K562 (cell line): Measurements from ENCODE around the gene MPDZ. TPM values are rescaled to one million over a fixed set of nuclear protein-coding genes. Genes with fewer than 3 reads are reported as not detected.

ENCODE experiments used
- ATAC-seq: fragments of 200-7000 bp; cut with Tn5 transposase; 3 replicates; pipeline ENCODE4 v1.9.1; 2020; ENCODE audit warnings: moderate library complexity
- BruUV-seq: library from RNA; stranded (reverse); fragments of 400-500 nt; replicated peaks from 2 replicates; lab custom pipeline; 2021; lab: Mats Ljungman, UMichigan
- CTCF ChIA-PET: fragments of 300-600 bp; formaldehyde crosslinking; extraction: SDS; loops from one replicate; lab custom pipeline; 2021; ENCODE audit warnings: low intra/inter-chr PET ratio; lab: Yijun Ruan, JAX
- POLR2A ChIA-PET: fragments of 300-600, 350-650 bp; sonication (Branson Sonifier 250); formaldehyde crosslinking; extraction: SDS; loops from one replicate; lab custom pipeline; 2021; ENCODE audit warnings: antibody characterized with exemption, inconsistent platforms; lab: Yijun Ruan, JAX
- DNase-seq, 4 experiments: peaks; one replicate each; pipeline versions ENCODE4 v3.0.0 to v3.0.0-alpha.2; 2011 to 2018; ENCODE audit warnings: low spot score in 3 of 4, mixed read lengths in 3 of 4; ENCODE audit errors: extremely low read depth in 1 of 4
- FAIRE-seq: peaks from 2 replicates; lab custom pipeline; 2011; peaks lifted over from hg19 to GRCh38; lab: Jason Lieb, UNC
- H2AFZ ChIP-seq: 2 replicates; pipeline ENCODE4 v1.6.0; 2011; ENCODE audit warnings: low read depth, low read length, control low read depth, inconsistent platforms
- H3K27ac ChIP-seq: fragments of 200-600 bp; 3 replicates; pipeline ENCODE4 v1.8.0; 2011; ENCODE audit warnings: low read depth, mild to moderate bottlenecking, control low read depth, inconsistent platforms, low read length, moderate library complexity, mixed read lengths; ENCODE audit errors: extremely low read depth
- H3K27me3 ChIP-seq, 2 experiments: fragments of 300-600 bp in 1 of 2; 2 replicates in 1 of 2; 3 replicates in 1 of 2; pipeline versions ENCODE4 v1.6.0 to v1.8.0; 2011; ENCODE audit warnings: inconsistent platforms in 2 of 2, low read length in 2 of 2, mild to moderate bottlenecking in 1 of 2, mixed read lengths in 1 of 2, moderate library complexity in 1 of 2; ENCODE audit not compliant: control insufficient read depth in 2 of 2, insufficient read depth in 2 of 2
- H3K36me3 ChIP-seq: fragments of 300-600 bp; 3 replicates; pipeline ENCODE4 v1.8.0; 2011; ENCODE audit warnings: mild to moderate bottlenecking, low read length, inconsistent platforms; ENCODE audit not compliant: control insufficient read depth, insufficient read depth
- H3K4me1 ChIP-seq, 2 experiments: fragments of 200-600 bp in 1 of 2; replicated peaks in 1 of 2; 2 replicates in 1 of 2; 3 replicates in 1 of 2; pipeline versions ENCODE4 v1.5.1 to v1.8.0; 2011; ENCODE audit warnings: inconsistent platforms in 2 of 2, low read length in 2 of 2, mild to moderate bottlenecking in 1 of 2, mixed read lengths in 1 of 2, moderate library complexity in 1 of 2; ENCODE audit not compliant: control insufficient read depth in 2 of 2, insufficient read depth in 2 of 2
- H3K4me2 ChIP-seq: 2 replicates; pipeline ENCODE4 v1.6.1; 2011; ENCODE audit warnings: low read length, control low read depth, inconsistent platforms, mixed read lengths; ENCODE audit not compliant: insufficient read depth
- H3K4me3 ChIP-seq: fragments of 200-600 bp; sonication (generic), shearing (Covaris generic); 2 replicates; pipeline ENCODE4 v1.5.1; 2016; ENCODE audit warnings: control low read depth, inconsistent platforms
- H3K79me2 ChIP-seq: fragments of 200-600 bp; 3 replicates; pipeline ENCODE4 v1.8.0; 2011; ENCODE audit warnings: low read length, inconsistent platforms; ENCODE audit not compliant: control insufficient read depth, insufficient read depth
- H3K9ac ChIP-seq, 2 experiments: 2 replicates each; pipeline versions ENCODE4 v1.6.0 to v1.6.1; 2011; ENCODE audit warnings: low read depth in 2 of 2, low read length in 2 of 2, control low read depth in 1 of 2, inconsistent platforms in 1 of 2, mild to moderate bottlenecking in 1 of 2, mixed read lengths in 1 of 2; ENCODE audit not compliant: insufficient read depth in 1 of 2
- H3K9me1 ChIP-seq: one replicate; pipeline ENCODE4 v1.6.0; 2011; ENCODE audit warnings: inconsistent platforms, mild to moderate bottlenecking, low read length, moderate library complexity; ENCODE audit not compliant: control insufficient read depth, insufficient read depth
- H3K9me3 ChIP-seq: replicated peaks from 2 replicates; pipeline ENCODE4 v1.5.1; 2011; ENCODE audit warnings: low read depth, low read length, inconsistent platforms; ENCODE audit not compliant: control insufficient read depth, insufficient read depth
- H4K20me1 ChIP-seq: replicated peaks from 2 replicates; pipeline ENCODE4 v1.6.1; 2011; ENCODE audit warnings: low read length, inconsistent platforms, mixed read lengths; ENCODE audit not compliant: control insufficient read depth, insufficient read depth
- CBX8 ChIP-seq: fragments of 200-600 bp; sonication (generic); IDR thresholded peaks from 2 replicates; pipeline ENCODE4 v1.6.1; 2012; ENCODE audit warnings: borderline replicate concordance, mixed run types, low read depth, mild to moderate bottlenecking, moderate library complexity, mixed read lengths, low read length, control low read depth, inconsistent platforms; ENCODE audit not compliant: poor library complexity, severe bottlenecking; ENCODE audit errors: extremely low read depth
- E2F8 ChIP-seq: fragments of 450-650 bp; IDR thresholded peaks from 2 replicates; pipeline ENCODE4 v1.7.1; 2018; ENCODE audit warnings: mild to moderate bottlenecking, low read depth; ENCODE audit not compliant: partially characterized antibody
- NCOA2 ChIP-seq, 2 experiments: fragments of 450-650 bp; IDR thresholded peaks; 2 replicates each; pipeline ENCODE4 v1.6.1; 2018; ENCODE audit warnings: mild to moderate bottlenecking in 2 of 2, moderate library complexity in 1 of 2; ENCODE audit not compliant: partially characterized antibody in 2 of 2
- NR2C1 ChIP-seq, 2 experiments: fragments of 450-650 bp; IDR thresholded peaks; 2 replicates each; pipeline ENCODE4 v1.6.1; 2017; ENCODE audit warnings: mild to moderate bottlenecking in 2 of 2, antibody characterized with exemption in 1 of 2, inconsistent platforms in 1 of 2, missing compliant biosample characterization in 1 of 2, missing genetic modification characterization in 1 of 2
- RBM17 ChIP-seq: fragments of 200-400 bp; formaldehyde crosslinking; IDR thresholded peaks from 2 replicates; pipeline ENCODE4 v1.6.1; 2017; ENCODE audit warnings: low read depth, mild to moderate bottlenecking, low read length, borderline replicate concordance
- SAFB ChIP-seq: fragments of 200-400 bp; formaldehyde crosslinking; IDR thresholded peaks from 2 replicates; pipeline ENCODE4 v1.6.1; 2017; ENCODE audit warnings: low read depth, low read length, borderline replicate concordance
- SMARCA4 ChIP-seq: fragments of 450-650 bp; IDR thresholded peaks from 2 replicates; pipeline ENCODE4 v1.6.1; 2016
- YY1 ChIP-seq, 3 experiments: IDR thresholded peaks; 2 replicates each; pipeline ENCODE4 v1.6.1; 2011; ENCODE audit warnings: low read length in 2 of 3, mild to moderate bottlenecking in 2 of 3, moderate library complexity in 2 of 3, borderline replicate concordance in 1 of 3, control low read depth in 1 of 3, low read depth in 1 of 3; ENCODE audit not compliant: insufficient read depth in 3 of 3, insufficient replicate concordance in 2 of 3, control insufficient read depth in 1 of 3, insufficient read length in 1 of 3; ENCODE audit errors: extremely low read depth in 1 of 3
- ZNF212 ChIP-seq: fragments of 450-650 bp; formaldehyde crosslinking; IDR thresholded peaks from 2 replicates; pipeline ENCODE4 v1.4.0; 2020; ENCODE audit warnings: mild to moderate bottlenecking
- ZNF24 ChIP-seq: fragments of 450-650 bp; IDR thresholded peaks from 2 replicates; pipeline ENCODE4 v1.6.1; 2016
- ZNF785 ChIP-seq: fragments of 250-450 bp; sonication (Bioruptor Pico); IDR thresholded peaks from 2 replicates; pipeline ENCODE4 v1.4.0; 2020; ENCODE audit warnings: mild to moderate bottlenecking
- WGBS: fragments of 100-300 bp; shearing (Covaris generic); methylation state at CpG from one replicate; pipeline ENCODE4 v1.1.6; 2016; ENCODE audit warnings: low coverage, mixed read lengths; ENCODE audit not compliant: insufficient coverage; ENCODE audit errors: missing lambda C conversion rate; 5-methylcytosine and 5-hydroxymethylcytosine counted together
- in situ Hi-C: fragments of 300-500 bp; cut with MboI; formaldehyde crosslinking; loops from 4 replicates; pipeline ENCODE4 v1.15.0; 2018; ENCODE audit warnings: inconsistent platforms, mixed read lengths
- intact Hi-C: fragments of 100-400 bp; cut with micrococcal nuclease; formaldehyde crosslinking; loops from 2 replicates; pipeline ENCODE4 v1.14.2; 2022
- polyA plus RNA-seq, 8 experiments: library from polyadenylated mRNA; depleted of rRNA in 4 of 8; stranded (reverse) in 5 of 8; unstranded in 3 of 8; fragments of >200 nt; fragmentation: Nextera tagmentation in 2 of 8; fragmentation: Illumina TruSeq in 1 of 8; extraction: Ambion mirVana in 2 of 8; extraction: Trizol in 1 of 8; gene quantifications; 2 replicates each; pipeline versions ENCODE4 v1.2.1 to v1.2.3, GENCODE V29; 2011 to 2014; ENCODE audit warnings: inconsistent platforms in 1 of 8, missing spikeins in 1 of 8
- total RNA-seq, 7 experiments: library from RNA; depleted of rRNA in 6 of 7; stranded (reverse); fragments of >200 nt in 6 of 7; fragmentation: Illumina TruSeq in 2 of 7; extraction: Trizol in 2 of 7; gene quantifications; 2 replicates each; pipeline versions ENCODE4 v1.2.1 to v1.2.3, GENCODE V29; 2011 to 2021; ENCODE audit warnings: low replicate concordance in 1 of 7

The MPDZ gene
- total and polyA plus RNA-seq, 9 of the 15 experiments (the other 6 are each of a cell fraction or from before 2014, with no cell fraction given), result 3.9 to 13.2 (median 5.7) TPM

GRCh38 chr9:13113216-13113615 lies 166.3 kb downstream of the MPDZ start:
- WGBS, result 21% methylated on average over 3 of the region's 3 CpGs
- FAIRE-seq (no peak), DNase-seq (no peak), ATAC-seq (no peak)
- Histone ChIP-seq H3K27ac (no peak overlapping the region), H3K27me3 (no peaks in the 10 kb centered on the region), H4K20me1 (no peaks in the 10 kb centered on the region), H3K9ac (no peak overlapping the region), H3K9me1 (no peaks in the 10 kb centered on the region), H2AFZ (no peak overlapping the region), H3K36me3 (no peaks in the 10 kb centered on the region), H3K4me2 (no peak overlapping the region), H3K4me3 (no peak overlapping the region), H3K79me2 (no peaks in the 10 kb centered on the region), H3K4me1 (no peaks in the 10 kb centered on the region), H3K9me3 (no peaks in the 10 kb centered on the region)
- ChIA-PET POLR2A (no interaction called here), CTCF (no interaction called here)
- no peak for TF ChIP-seq SMARCA4
- no peak for TF ChIP-seq NCOA2 (IDR thresholded peaks at IDR 0.05; ENCODE audit: partially characterized antibody in 2 of 2)
- no TSS peak for BruUV-seq
- intact Hi-C loops, result no loop called here
- in situ Hi-C loops, result no loop called here

GRCh38 chr9:13111778-13112177 lies 167.7 kb downstream of the MPDZ start:
- Histone ChIP-seq H3K4me1 (no peaks in the 10 kb centered on the region), H3K27ac (no peak overlapping the region), H3K36me3 (no peaks in the 10 kb centered on the region), H3K9me1 (no peaks in the 10 kb centered on the region), H3K9me3 (no peaks in the 10 kb centered on the region), H3K27me3 (no peaks in the 10 kb centered on the region), H3K9ac (no peak overlapping the region), H2AFZ (no peak overlapping the region), H3K4me2 (no peak overlapping the region), H3K79me2 (no peaks in the 10 kb centered on the region), H4K20me1 (no peaks in the 10 kb centered on the region), H3K4me3 (no peak overlapping the region)
- ChIA-PET POLR2A (no interaction called here), CTCF (no interaction called here)
- intact Hi-C loops (no loop called here), in situ Hi-C loops (no loop called here)
- FAIRE-seq, result no peak
- 36% methylated on average over 2 of the region's 2 CpGs for WGBS
- no peak for DNase-seq
- no peak for ATAC-seq
- BruUV-seq, result no TSS peak
- TF ChIP-seq ZNF785 (CRISPR knock-in tag) (no peak), ZNF24 (no peak), SAFB (no peak), YY1 (IDR thresholded peaks at IDR 0.05; ENCODE audit: borderline replicate concordance in 1 of 3, control insufficient read depth in 1 of 3, extremely low read depth in 1 of 3, insufficient read depth in 3 of 3, insufficient read length in 1 of 3, insufficient replicate concordance in 2 of 3, low read depth in 1 of 3, low read length in 2 of 3) (no peak), ZNF212 (CRISPR knock-in tag) (no peak), E2F8 (no peak), CBX8 (no peak), NR2C1 (IDR thresholded peaks at IDR 0.05) (no peak), NR2C1 (tag; IDR thresholded peaks at IDR 0.05) (no peak), RBM17 (no peak)
